GOT3 (cell line): Measurements from ENCODE around the gene HEATR5B.
"Not testable (repeated sequence)": the region's sequence is repeated elsewhere in the genome, so short reads cannot be mapped to it uniquely, and the experiment has no call there.

Experiments used
- DNase-seq: peaks from one replicate; lab custom pipeline; 2025; ENCODE audit warnings: mixed read lengths; lab: John Stamatoyannopoulos, UW

Gene HEATR5B

GRCh38 chr2:36941867-36942266, 142.3 kb downstream of the HEATR5B start:
- DNase-seq, result no peak

DNA sequence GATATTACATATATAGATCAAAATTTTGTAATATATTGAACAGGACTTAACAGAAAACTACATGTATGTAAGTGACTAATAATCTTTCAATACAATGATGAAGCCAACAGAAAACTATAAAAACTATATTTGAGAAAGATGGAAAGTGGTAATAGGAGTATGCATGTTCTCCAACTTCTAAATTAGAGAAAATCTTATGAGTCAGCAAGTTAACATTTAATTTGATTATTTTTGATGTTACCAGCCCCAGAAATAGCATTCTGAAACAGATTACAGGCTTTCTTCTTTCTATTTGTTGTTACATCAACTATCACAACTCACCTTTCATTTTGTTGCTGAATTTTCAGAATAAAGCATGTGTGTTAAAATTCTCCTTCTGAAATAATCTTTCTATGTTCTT, 147.6 kb downstream of the HEATR5B start:
- not testable (repeated sequence) for DNase-seq

DNA sequence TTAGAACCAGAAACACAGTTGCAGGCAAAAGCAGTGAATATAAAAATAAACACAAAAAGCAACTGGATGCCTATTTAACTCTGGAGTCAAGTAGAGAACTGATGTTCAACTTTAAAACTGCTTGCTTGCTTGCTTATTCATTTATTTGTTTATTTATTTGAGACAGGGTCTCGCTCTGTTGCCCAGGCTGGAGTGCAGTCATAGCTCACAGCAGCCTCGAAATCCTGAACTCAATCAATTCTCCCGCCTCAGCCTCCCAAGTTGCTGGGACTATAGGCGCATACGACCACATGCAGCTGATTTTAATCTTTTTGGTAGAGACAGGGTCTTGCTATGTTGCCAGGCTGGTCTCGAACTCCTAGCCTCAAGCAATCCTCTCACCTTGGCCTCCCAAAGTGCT, 152.5 kb downstream of the HEATR5B start:
- not testable (repeated sequence) for DNase-seq
